Loucy (cell line): ENCODE data around the gene ASB7.

ENCODE experiments used
- H2AFZ ChIP-seq: fragments of 200-600 bp; sonication (generic); 2 replicates; pipeline ENCODE4 v1.6.0; 2016; ENCODE audit warnings: antibody characterized with exemption, mild to moderate bottlenecking, low read length, moderate library complexity
- H3F3A ChIP-seq: fragments of 200-600 bp; 2 replicates; pipeline ENCODE4 v1.6.0; 2016; ENCODE audit warnings: antibody characterized with exemption, low read depth, mild to moderate bottlenecking
- H3K27me3 ChIP-seq: fragments of 200-600 bp; sonication (generic); 2 replicates; pipeline ENCODE4 v1.6.1; 2014; ENCODE audit warnings: low read length, mild to moderate bottlenecking; ENCODE audit not compliant: insufficient read depth, poor library complexity, severe bottlenecking
- H3K36me3 ChIP-seq: fragments of 200-600 bp; sonication (generic); 2 replicates; pipeline ENCODE4 v1.6.1; 2016; ENCODE audit warnings: low read length; ENCODE audit not compliant: insufficient read depth
- H3K4me1 ChIP-seq: fragments of 200-600 bp; sonication (generic); 2 replicates; pipeline ENCODE4 v1.5.1; 2014; ENCODE audit warnings: low read length, mild to moderate bottlenecking; ENCODE audit not compliant: insufficient read depth, poor library complexity, severe bottlenecking
- H3K4me2 ChIP-seq: fragments of 200-600 bp; sonication (generic); 2 replicates; pipeline ENCODE4 v1.6.0; 2014; ENCODE audit warnings: antibody characterized with exemption, low read length, low read depth, mild to moderate bottlenecking; ENCODE audit not compliant: poor library complexity, severe bottlenecking
- H3K4me3 ChIP-seq: fragments of 200-600 bp; sonication (generic); 2 replicates; pipeline ENCODE4 v1.5.1; 2014; ENCODE audit warnings: low read length, mild to moderate bottlenecking, mixed read lengths; ENCODE audit not compliant: poor library complexity, severe bottlenecking
- H3K79me2 ChIP-seq: fragments of 200-600 bp; sonication (generic); 2 replicates; pipeline ENCODE4 v1.6.1; 2014; ENCODE audit warnings: low read length; ENCODE audit not compliant: insufficient read depth
- H3K9ac ChIP-seq: fragments of 200-600 bp; sonication (generic); 2 replicates; pipeline ENCODE4 v1.6.0; 2014; ENCODE audit warnings: mild to moderate bottlenecking, low read depth, low read length, moderate library complexity; ENCODE audit not compliant: poor library complexity, severe bottlenecking
- H3K9me2 ChIP-seq: fragments of 200-600 bp; sonication (generic); replicated peaks from 2 replicates; pipeline ENCODE4 v1.6.1; 2016; ENCODE audit warnings: low read depth, low read length, mixed read lengths
- H3K9me3 ChIP-seq: fragments of 200-600 bp; sonication (generic); 2 replicates; pipeline ENCODE4 v1.6.1; 2014; ENCODE audit warnings: mild to moderate bottlenecking, antibody characterized with exemption, low read length, low read depth; ENCODE audit not compliant: insufficient read depth
- H4K20me1 ChIP-seq: fragments of 200-600 bp; sonication (generic); 2 replicates; pipeline ENCODE4 v1.6.0; 2014; ENCODE audit warnings: antibody characterized with exemption, low read length, mild to moderate bottlenecking; ENCODE audit not compliant: insufficient read depth, poor library complexity, severe bottlenecking
- EZH2phosphoT487 ChIP-seq: fragments of 200-600 bp; IDR thresholded peaks from 2 replicates; pipeline ENCODE4 v1.6.1; 2018; ENCODE audit warnings: antibody characterized with exemption, mild to moderate bottlenecking, moderate library complexity, borderline replicate concordance
- TF ChIP-seq, protein P1 (sequence below): fragments of 200-600 bp; sonication (generic); conservative IDR thresholded peaks from 2 replicates; pipeline ENCODE4 v1.5.1; 2014; ENCODE audit warnings: mild to moderate bottlenecking, antibody characterized with exemption, low read length

Gene ASB7

DNA sequence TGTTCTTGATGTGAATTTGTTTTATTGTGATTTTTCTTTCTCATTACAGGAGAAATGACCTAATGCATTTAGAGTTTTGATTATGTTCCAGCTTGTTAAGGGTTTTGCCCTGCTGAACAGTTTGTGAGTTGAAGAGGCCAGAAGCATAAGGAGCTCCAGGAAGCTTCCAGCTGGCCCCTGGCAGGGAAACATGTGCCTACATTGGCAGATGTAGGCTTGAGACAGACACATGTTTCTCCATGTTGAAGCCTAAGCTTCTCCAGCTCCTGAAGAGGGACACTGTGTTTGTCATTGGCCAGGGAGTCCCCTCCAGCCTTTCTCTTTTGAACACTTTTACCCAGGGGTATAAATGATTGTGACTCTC is 88.4 kb downstream of the ASB7 start:
- Histone ChIP-seq H3F3A (no peaks in the 10 kb centered on the region), H3K36me3 (no peaks in the 10 kb centered on the region)

DNA sequence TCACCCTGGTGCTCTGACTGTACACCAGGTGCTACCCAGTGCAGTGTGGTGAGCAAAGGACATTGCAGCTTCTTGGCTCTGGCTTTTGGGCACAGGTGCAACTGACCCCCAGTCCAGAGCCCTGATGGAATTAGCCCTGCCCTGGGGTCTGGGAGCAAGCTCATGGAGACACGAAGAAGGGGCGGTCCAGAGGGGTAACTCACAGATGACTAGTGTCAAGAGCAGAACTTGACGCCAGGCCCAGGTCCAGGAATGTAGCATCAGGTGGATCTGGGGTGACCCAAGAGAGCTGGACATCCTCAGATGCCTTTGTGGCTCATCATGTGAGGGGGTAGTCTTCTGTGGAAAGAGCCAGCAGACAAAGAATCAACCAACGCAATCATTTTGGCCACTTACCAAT is 88.9 kb downstream of the ASB7 start:
- TF ChIP-seq, protein P1, sequence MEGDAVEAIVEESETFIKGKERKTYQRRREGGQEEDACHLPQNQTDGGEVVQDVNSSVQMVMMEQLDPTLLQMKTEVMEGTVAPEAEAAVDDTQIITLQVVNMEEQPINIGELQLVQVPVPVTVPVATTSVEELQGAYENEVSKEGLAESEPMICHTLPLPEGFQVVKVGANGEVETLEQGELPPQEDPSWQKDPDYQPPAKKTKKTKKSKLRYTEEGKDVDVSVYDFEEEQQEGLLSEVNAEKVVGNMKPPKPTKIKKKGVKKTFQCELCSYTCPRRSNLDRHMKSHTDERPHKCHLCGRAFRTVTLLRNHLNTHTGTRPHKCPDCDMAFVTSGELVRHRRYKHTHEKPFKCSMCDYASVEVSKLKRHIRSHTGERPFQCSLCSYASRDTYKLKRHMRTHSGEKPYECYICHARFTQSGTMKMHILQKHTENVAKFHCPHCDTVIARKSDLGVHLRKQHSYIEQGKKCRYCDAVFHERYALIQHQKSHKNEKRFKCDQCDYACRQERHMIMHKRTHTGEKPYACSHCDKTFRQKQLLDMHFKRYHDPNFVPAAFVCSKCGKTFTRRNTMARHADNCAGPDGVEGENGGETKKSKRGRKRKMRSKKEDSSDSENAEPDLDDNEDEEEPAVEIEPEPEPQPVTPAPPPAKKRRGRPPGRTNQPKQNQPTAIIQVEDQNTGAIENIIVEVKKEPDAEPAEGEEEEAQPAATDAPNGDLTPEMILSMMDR = no peak
- no peak for TF ChIP-seq EZH2phosphoT487
- no peaks in the 10 kb centered on the region for H3F3A ChIP-seq
- H3K4me2 ChIP-seq = no peak overlapping the region
- no peaks in the 10 kb centered on the region for H3K9me3 ChIP-seq
- H3K9me2 ChIP-seq = no peaks in the 10 kb centered on the region
- H3K4me3 ChIP-seq = no peak overlapping the region
- no peaks in the 10 kb centered on the region for H3K27me3 ChIP-seq
- no peaks in the 10 kb centered on the region for H3K79me2 ChIP-seq
- no peak overlapping the region for H3K9ac ChIP-seq
- H4K20me1 ChIP-seq = no peaks in the 10 kb centered on the region
- no peaks in the 10 kb centered on the region for H3K36me3 ChIP-seq
- no peaks in the 10 kb centered on the region for H3K4me1 ChIP-seq
- H2AFZ ChIP-seq = no peak overlapping the region

More for the DNA sequence above, 88.4 kb downstream of the ASB7 start:
- Histone ChIP-seq H3K9me2 (no peaks in the 10 kb centered on the region), H3K79me2 (no peaks in the 10 kb centered on the region), H3K27me3 (no peaks in the 10 kb centered on the region), H3K4me2 (no peak overlapping the region), H3K4me3 (no peak overlapping the region), H4K20me1 (no peaks in the 10 kb centered on the region), H3K9ac (no peak overlapping the region), H3K9me3 (no peaks in the 10 kb centered on the region), H2AFZ (no peak overlapping the region), H3K4me1 (no peaks in the 10 kb centered on the region)
- TF ChIP-seq, protein P1 = no peak
- no peak for TF ChIP-seq EZH2phosphoT487

DNA sequence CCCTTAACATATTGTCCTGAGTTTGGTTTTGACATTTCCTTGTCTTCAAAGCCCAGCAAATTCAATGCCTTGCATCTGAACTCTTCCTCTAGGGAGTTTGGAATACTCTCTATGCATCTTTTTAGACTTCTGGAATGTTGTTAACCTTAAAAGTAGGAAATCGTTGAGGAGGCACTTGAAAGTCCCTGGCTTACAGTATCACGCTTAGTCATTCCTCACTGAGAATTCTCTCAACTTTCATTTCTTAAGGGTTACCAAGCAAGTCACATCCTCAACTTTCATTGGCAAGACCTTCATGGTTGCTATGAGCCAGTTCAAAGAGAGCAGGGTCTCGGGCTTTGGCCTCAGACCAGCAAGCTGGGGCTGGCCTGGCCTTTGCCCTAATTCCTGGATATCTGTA is 89.9 kb downstream of the ASB7 start:
- H4K20me1 ChIP-seq = no peaks in the 10 kb centered on the region
- no peaks in the 10 kb centered on the region for H3K36me3 ChIP-seq
- TF ChIP-seq, protein P1 = no peak
- TF ChIP-seq EZH2phosphoT487 = no peak
- no peaks in the 10 kb centered on the region for H3K79me2 ChIP-seq
- H3K4me2 ChIP-seq = no peak overlapping the region
- no peaks in the 10 kb centered on the region for H3K4me1 ChIP-seq
- H3K9me2 ChIP-seq = no peaks in the 10 kb centered on the region
- H2AFZ ChIP-seq = no peak overlapping the region
- no peak overlapping the region for H3K9ac ChIP-seq
- no peaks in the 10 kb centered on the region for H3F3A ChIP-seq
- H3K4me3 ChIP-seq = no peak overlapping the region
- H3K27me3 ChIP-seq = no peaks in the 10 kb centered on the region
- H3K9me3 ChIP-seq = no peaks in the 10 kb centered on the region
